Naive thymus-derived CD8-positive, alpha-beta T cell (primary cell): ENCODE data around the gene ZNF223. TPM values are rescaled to one million over a fixed set of nuclear protein-coding genes. Genes with fewer than 3 reads are reported as not detected.

ENCODE experiments used
- ATAC-seq, 2 donors: fragments of 150-1000 bp; cut with Tn5 transposase in 1 of 2; sonication (Bioruptor Pico), chemical (Tn5 transposase) in 1 of 2; 1 replicate in 1 of 2; 2 replicates in 1 of 2; pipeline ENCODE4 v1.10.0; 2021; ENCODE audit warnings: mild to moderate bottlenecking in 2 of 2, moderate library complexity in 2 of 2
- POLR2A ChIA-PET: fragments of 350-600 bp; sonication (Branson Sonifier 250); formaldehyde crosslinking; loops from one replicate; lab custom pipeline; 2021; ENCODE audit warnings: antibody characterized with exemption; lab: Charles Lee
- DNase-seq, 10 donors: peaks; one replicate each; pipeline versions ENCODE4 v3.0.0 to v3.0.0-alpha.2; 2020 to 2022
- H3K27ac Mint-ChIP-seq, 10 donors: one replicate each; pipeline ENCODE4 v1.8.0; 2020 to 2022; ENCODE audit warnings: mild to moderate bottlenecking in 10 of 10, mixed read lengths in 10 of 10, moderate library complexity in 4 of 10, inconsistent platforms in 1 of 10
- H3K27me3 Mint-ChIP-seq, 5 donors: one replicate each; pipeline ENCODE4 v1.8.0; 2021 to 2022; ENCODE audit warnings: mixed read lengths in 5 of 5
- H3K36me3 Mint-ChIP-seq, 3 donors: one replicate each; pipeline ENCODE4 v1.8.0; 2020 to 2022; ENCODE audit warnings: mixed read lengths in 3 of 3, mild to moderate bottlenecking in 2 of 3, inconsistent platforms in 1 of 3
- H3K4me1 Mint-ChIP-seq, 4 donors: one replicate each; pipeline ENCODE4 v1.8.0; 2021 to 2022; ENCODE audit warnings: mixed read lengths in 4 of 4
- H3K4me3 Mint-ChIP-seq, 10 donors: one replicate each; pipeline ENCODE4 v1.8.0; 2020 to 2022; ENCODE audit warnings: mild to moderate bottlenecking in 10 of 10, mixed read lengths in 10 of 10, moderate library complexity in 6 of 10, inconsistent platforms in 1 of 10
- H3K9me3 Mint-ChIP-seq, 9 donors: one replicate each; pipeline ENCODE4 v1.8.0; 2020 to 2022; ENCODE audit warnings: mixed read lengths in 9 of 9, mild to moderate bottlenecking in 3 of 9, inconsistent platforms in 1 of 9, moderate library complexity in 1 of 9
- polyA plus RNA-seq, 3 donors: library from polyadenylated mRNA; unstranded; fragments of 300-500 nt; fragmentation: Illumina TruSeq; gene quantifications; one replicate each; pipeline ENCODE4 v1.2.3, GENCODE V29; 2021
- total RNA-seq, 8 experiments: library from RNA in 2 of 8; stranded (reverse) in 2 of 8; gene quantifications; one replicate each; pipeline ENCODE4 v1.2.3 and lab custom pipeline; 2021 to 2026

ZNF223 gene
- 1 to 10 TPM; 7.6 to 9.7 TPM for total RNA-seq
- 1 to 10 TPM; 3.2 to 4.0 (median 3.5) TPM for polyA plus RNA-seq
- 0.25 to 2.0 (median 0.96) reads per million in 6 experiments for total RNA-seq (lab: John Stamatoyannopoulos, UW)

DNA sequence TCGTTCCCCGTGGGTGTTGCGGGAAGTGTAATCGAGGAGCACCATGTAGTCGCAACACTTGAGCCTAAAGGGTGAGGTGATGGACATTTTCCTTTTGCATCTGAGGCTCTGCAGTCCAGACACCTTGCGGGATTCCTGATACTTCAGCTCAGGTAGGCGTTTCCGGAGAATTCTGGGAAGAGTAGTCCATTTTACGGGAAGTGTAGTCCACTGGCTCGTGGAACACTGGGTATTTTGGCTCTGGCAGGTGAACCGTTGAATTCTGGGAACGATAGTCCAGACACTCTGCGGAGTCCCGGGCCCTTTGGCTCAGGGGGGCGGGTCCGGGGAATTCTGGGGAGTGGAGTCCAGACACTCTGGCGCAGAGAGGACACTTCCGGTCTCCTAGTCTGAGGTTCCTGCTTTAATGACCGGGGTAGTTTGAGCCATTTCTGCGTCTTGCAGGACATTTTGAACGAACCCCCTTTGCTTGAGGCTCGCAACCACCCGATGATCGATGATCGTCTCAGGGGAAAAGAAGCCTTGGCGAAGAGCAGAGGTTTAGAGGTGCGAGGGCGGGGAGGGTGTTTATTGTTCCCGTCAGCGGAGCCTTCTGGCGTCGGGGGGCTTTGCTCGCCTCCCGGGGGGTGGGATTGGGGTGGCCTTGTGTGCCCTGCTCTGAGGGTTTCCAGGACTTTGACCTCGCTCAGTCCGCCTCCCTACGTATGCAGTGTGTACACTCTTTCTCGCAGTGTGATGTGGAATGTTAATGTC lies at the start of gene ZNF223:
TSS of gene ZNF223 (plus strand) at position 387 of the 753 bp plus-strand sequence. CDS start 3,141 bp downstream, outside the sequence.
- DNase-seq (peak; percentile 34 to 70 (median 52)), ATAC-seq (peak; percentile 78 to 84)
- peak within 1 kb of the TSS; percentile 91 to 99 (median 96) for H3K4me3 Mint-ChIP-seq
- H3K36me3 Mint-ChIP-seq, result peaks cover 28 to 42% (median 37%) of the 10 kb centered on the region in 3 donors
- peaks cover 13 to 32% (median 22%) of the 10 kb centered on the region in 4 donors for H3K4me1 Mint-ChIP-seq
- H3K27me3 Mint-ChIP-seq, result peaks cover 0 to 12% (median 3%) of the 10 kb centered on the region in 5 donors
- H3K27ac Mint-ChIP-seq, result peak within 1 kb of the TSS; percentile 67 to 94 (median 86)
- POLR2A ChIA-PET, result interaction anchor here (1.1 to 1.5 kb wide), 5 partner anchors 21 to 160 kb away, joined by 3 to 6 read pairs (median 4); partner anchors contain the start of genes ZNF222, ZNF226 and ZNF227
- peaks cover 11 to 43% (median 24%) of the 10 kb centered on the region in 9 donors for H3K9me3 Mint-ChIP-seq

DNA sequence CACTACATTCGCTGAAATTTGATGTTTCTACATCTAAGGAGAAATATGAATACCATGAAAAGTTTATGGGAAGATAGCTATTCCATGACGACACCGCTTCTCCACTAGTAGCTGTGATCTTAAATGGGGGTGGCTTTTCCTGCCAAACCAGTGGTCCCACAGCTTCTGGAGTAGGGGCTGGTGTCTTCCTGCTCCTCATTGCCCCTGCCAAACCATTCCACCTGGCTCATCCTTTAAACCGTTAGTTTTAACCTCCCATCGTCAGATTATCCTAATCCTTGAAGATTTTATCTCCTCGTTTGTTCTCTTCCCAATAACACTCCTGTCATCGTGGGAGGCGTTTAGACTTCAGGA lies 49.6 kb upstream of the ZNF223 start:
- H3K36me3 Mint-ChIP-seq, result peaks cover 26 to 40% (median 36%) of the 10 kb centered on the region in 3 donors
- peaks cover 19 to 58% (median 32%) of the 10 kb centered on the region in 9 donors for H3K9me3 Mint-ChIP-seq

DNA sequence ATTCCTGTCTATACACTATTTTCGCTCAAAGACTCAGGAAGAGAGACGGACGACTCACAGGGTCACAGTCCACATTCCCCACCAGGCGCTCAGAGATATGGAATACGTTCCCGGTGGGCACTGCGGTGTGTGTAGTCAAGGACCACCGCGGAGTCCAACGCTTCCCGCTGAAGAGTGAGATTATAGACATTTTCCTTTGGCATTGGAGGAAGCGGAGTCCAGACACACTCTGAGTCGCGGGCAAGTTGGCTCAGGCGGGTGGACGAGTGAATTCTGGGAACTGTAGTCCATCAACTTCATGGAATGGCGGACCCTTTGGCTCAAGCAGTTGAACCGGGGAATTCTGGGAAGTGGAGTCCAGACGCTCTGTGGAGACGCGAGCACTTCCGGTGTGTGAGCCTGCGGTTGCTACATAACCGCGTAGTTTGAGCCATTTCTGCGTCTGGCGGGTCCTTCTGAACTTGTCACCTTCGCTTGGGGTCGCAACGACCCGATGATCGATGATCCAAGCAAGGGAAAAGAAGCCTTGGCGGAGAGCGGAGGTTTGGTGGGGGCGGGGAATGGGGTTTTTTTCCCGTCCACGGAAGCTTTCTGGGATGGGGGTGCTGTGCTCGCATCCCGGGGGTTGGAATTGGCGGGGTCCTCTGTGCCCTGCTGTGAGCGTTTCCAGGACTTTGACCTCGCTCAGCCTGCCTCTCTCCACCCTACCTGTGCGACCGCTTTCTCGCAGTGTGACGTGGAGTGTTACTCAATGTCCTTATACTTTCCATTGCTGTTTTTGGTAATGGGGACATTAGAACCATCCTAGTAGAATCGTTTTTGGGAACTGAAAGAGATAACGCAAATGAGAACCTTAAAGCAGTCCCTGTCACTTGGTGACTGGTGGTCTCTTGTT lies 49.0 kb upstream of the ZNF223 start, which contains the start of gene ZNF230:
TSS of gene ZNF230 (plus strand) at position 392 of the 895 bp plus-strand sequence. CDS start 4,122 bp downstream, outside the sequence.
- POLR2A ChIA-PET, result interaction anchor here (0.8 to 1.7 kb wide), 3 partner anchors 17 to 498 kb away, joined by 3 to 7 read pairs (median 4); partner anchors contain the start of genes ZNF180 and ZNF224
- H3K4me1 Mint-ChIP-seq, result peaks cover 13 to 33% (median 22%) of the 10 kb centered on the region in 4 donors
- H3K27ac Mint-ChIP-seq, result peak within 1 kb of the TSS; percentile 93 to 98 (median 98)
- H3K27me3 Mint-ChIP-seq, result no peaks in the 10 kb centered on the region
- ATAC-seq (peak; percentile 97 to 98), DNase-seq (peak; percentile 55 to 93 (median 80))
- H3K4me3 Mint-ChIP-seq, result peak within 1 kb of the TSS; percentile 95 to 100 (median 100)
- peaks cover 22 to 58% (median 35%) of the 10 kb centered on the region in 9 donors for H3K9me3 Mint-ChIP-seq
- peaks cover 29 to 40% (median 36%) of the 10 kb centered on the region in 3 donors for H3K36me3 Mint-ChIP-seq

More for the DNA sequence above, 49.6 kb upstream of the ZNF223 start:
- ATAC-seq, result no peak
- no peak for DNase-seq
- POLR2A ChIA-PET, result interaction anchor here (1.2 kb wide), 1 partner anchor 92 kb away, joined by 5 read pairs; the partner anchor contains the start of gene ZNF224
- Mint-ChIP-seq H3K4me1 (peaks cover 13 to 32% (median 22%) of the 10 kb centered on the region in 4 donors), H3K27ac (peak overlapping the region; percentile 93 to 98 (median 98)), H3K4me3 (peak overlapping the region; percentile 95 to 100 (median 100)), H3K27me3 (no peaks in the 10 kb centered on the region)

DNA sequence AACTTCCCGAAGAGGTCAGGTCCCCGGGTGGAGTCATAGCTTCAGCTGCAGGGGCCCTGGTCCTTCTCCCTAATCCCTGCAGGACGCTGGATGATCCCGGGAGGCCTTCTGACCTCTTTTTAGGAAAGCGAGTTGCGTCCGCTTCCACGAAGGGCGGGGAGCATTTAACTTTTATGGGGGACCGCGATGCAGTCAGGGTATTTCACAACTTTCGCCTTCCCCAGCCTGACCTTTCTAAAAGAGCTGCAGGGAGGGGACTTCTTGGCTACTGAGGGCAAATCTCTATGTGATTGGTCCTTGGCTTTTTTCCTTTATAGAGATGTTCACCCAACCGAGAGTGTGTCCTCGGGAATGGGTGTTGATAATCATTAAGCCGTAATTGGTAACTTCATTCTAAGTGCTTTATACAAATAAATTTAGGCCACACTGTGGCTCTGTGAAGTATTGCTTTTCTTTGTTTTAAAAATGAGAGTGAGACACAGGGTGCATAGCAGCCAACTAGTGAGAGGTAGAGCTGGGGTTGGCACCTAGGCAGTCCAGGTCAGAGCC lies 48.3 kb upstream of the ZNF223 start:
- H3K36me3 Mint-ChIP-seq, result peaks cover 32 to 40% (median 38%) of the 10 kb centered on the region in 3 donors
- POLR2A ChIA-PET, result interaction anchor here (0.8 to 1.7 kb wide), 3 partner anchors 16 to 497 kb away, joined by 3 to 7 read pairs (median 3); partner anchors contain the start of genes ZNF180 and ZNF224
- peaks cover 13 to 33% (median 22%) of the 10 kb centered on the region in 4 donors for H3K4me1 Mint-ChIP-seq
- ATAC-seq (peak; percentile 19 to 51), DNase-seq (peak in 2 of 10 donors; percentile 8 to 15)
- peak overlapping the region; percentile 93 to 98 (median 98) for H3K27ac Mint-ChIP-seq
- no peaks in the 10 kb centered on the region for H3K27me3 Mint-ChIP-seq
- peak overlapping the region; percentile 95 to 100 (median 100) for H3K4me3 Mint-ChIP-seq
- H3K9me3 Mint-ChIP-seq, result peaks cover 22 to 58% (median 37%) of the 10 kb centered on the region in 9 donors

DNA sequence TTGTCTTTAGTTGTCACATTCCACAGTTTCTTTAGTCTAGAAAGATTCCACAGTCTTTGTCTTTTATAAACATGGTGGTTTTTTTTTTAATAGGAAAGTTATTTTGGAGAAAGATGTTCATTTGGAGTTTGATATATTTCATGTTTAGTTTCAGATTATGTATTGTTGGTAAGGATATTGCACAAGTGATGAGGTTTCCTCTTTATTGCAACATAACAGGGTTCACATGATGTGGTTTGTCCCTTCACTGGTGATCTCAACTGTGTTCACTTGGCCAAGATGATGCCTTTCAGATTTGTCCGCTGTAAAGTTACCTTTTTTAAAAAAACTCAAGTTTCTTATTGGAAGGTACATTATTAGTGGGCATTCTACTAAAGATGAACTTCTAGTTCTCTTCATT lies 45.9 kb upstream of the ZNF223 start:
- Mint-ChIP-seq H3K9me3 (peaks cover 24 to 68% (median 50%) of the 10 kb centered on the region in 9 donors), H3K4me3 (no peak overlapping the region), H3K27ac (no peak overlapping the region), H3K4me1 (peaks cover 13 to 33% (median 22%) of the 10 kb centered on the region in 4 donors), H3K36me3 (peaks cover 54 to 59% (median 56%) of the 10 kb centered on the region in 3 donors), H3K27me3 (no peaks in the 10 kb centered on the region)
- POLR2A ChIA-PET, result no interaction called here
- DNase-seq (no peak), ATAC-seq (no peak)

DNA sequence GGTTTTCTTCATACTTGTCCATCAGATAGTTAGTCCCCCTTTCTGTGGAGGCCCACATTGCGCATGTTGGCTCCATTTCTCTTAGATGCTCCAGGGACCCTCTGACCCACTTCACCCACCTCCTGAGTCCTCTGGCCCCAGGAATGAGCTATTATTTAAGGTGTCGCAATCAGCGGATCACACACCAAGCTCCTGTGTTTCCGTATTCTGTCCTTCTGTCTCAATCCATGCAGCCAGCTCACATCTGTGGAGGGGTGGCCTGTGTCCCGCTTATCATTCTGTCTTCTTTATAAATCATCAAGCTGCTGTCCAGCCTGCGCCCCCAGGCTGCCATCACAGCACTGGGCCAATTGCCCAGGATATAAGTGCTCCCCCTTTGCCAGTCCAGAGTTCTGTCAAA lies 44.4 kb upstream of the ZNF223 start:
- DNase-seq (no peak), ATAC-seq (no peak)
- Mint-ChIP-seq H3K4me1 (peaks cover 6 to 26% (median 15%) of the 10 kb centered on the region in 4 donors), H3K27me3 (no peaks in the 10 kb centered on the region), H3K9me3 (peaks cover 26 to 81% (median 59%) of the 10 kb centered on the region in 9 donors), H3K27ac (no peak overlapping the region), H3K36me3 (peaks cover 67 to 71% (median 69%) of the 10 kb centered on the region in 3 donors), H3K4me3 (peak overlapping the region in 1 of 10 donors; percentile 23)
- POLR2A ChIA-PET, result no interaction called here

DNA sequence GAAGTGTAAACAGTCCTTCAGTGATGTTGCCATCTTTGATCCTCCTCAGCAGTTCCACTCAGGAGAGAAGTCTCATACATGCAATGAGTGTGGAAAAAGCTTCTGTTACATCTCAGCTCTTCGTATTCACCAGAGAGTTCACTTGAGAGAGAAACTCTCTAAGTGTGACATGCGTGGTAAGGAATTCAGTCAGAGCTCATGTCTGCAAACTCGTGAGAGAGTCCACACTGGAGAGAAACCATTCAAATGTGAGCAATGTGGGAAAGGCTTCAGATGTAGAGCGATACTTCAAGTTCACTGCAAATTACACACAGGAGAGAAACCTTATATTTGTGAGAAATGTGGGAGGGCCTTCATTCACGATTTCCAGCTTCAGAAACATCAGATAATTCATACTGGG lies 41.4 kb upstream of the ZNF223 start:
- ATAC-seq (no peak), DNase-seq (no peak)
- Mint-ChIP-seq H3K9me3 (peaks cover 29 to 99% (median 84%) of the 10 kb centered on the region in 9 donors), H3K4me1 (peaks cover 0 to 10% (median 0%) of the 10 kb centered on the region in 4 donors), H3K4me3 (no peak overlapping the region), H3K27ac (no peak overlapping the region), H3K27me3 (no peaks in the 10 kb centered on the region), H3K36me3 (peaks cover 65 to 92% (median 87%) of the 10 kb centered on the region in 3 donors)
- POLR2A ChIA-PET, result no interaction called here

DNA sequence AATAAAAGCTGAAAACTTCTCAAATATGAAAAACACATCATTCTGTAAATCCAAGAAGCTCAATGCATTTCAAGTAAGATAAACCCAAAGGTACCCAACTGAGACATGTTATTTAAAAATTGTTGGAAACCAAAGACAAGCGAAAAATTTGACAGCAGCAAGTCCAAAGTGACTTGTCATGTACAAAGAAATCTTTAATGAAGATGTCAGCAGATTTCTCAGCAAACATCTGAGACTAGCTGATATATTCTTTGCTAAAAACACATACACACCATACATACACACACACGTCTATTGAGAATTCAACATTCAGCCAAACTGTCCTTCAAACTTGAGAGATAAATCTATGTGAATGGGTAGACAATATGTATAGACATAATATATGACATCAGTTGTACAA lies 32.3 kb upstream of the ZNF223 start:
- Mint-ChIP-seq H3K4me3 (no peak overlapping the region), H3K9me3 (peaks cover 15 to 77% (median 51%) of the 10 kb centered on the region in 9 donors), H3K27me3 (peaks cover 0 to 27% (median 18%) of the 10 kb centered on the region in 5 donors), H3K27ac (no peak overlapping the region), H3K36me3 (peaks cover 0 to 61% (median 41%) of the 10 kb centered on the region in 3 donors), H3K4me1 (peaks cover 0 to 1% (median under 1%) of the 10 kb centered on the region in 4 donors)
- POLR2A ChIA-PET, result interaction anchor here (0.8 kb wide), 1 partner anchor 16 kb away, joined by 3 read pairs; no protein-coding TSS in a partner anchor
- DNase-seq (no peak), ATAC-seq (no peak)

DNA sequence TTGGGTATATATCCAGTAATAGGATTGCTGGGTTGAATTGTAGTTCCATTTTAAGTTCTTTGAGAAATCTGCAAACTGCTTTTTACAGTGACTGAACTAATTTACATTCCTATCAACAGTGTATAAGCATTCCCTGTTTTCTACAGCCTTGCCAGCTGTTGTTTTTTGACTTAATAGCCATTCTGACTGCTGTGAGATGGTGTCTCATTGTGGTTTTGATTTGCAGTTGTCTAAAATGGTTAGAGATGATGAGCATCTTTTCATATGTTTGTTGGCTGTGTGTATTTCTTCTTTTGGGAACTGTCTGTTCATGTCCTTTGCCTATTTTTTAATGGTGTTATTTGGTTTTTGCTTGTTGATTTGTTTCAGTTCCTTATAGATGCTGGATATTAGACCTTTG lies 30.6 kb upstream of the ZNF223 start:
- peaks cover 4 to 53% (median 41%) of the 10 kb centered on the region in 3 donors for H3K36me3 Mint-ChIP-seq

DNA sequence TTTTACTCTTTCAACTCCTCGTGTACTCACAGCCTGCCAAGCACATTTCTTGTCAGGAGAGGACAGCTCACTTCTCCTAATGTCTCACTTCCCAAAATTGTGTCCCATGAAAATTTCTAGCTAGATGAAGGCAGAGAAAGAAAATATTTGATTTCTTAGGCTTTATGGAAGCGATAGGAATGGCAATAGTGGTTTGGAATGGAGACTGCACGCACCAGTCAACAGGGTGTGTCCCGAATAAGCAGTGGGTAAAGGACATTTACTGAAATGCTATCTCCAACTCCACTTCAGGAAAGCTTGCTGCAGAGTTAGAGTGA lies 27.0 kb upstream of the ZNF223 start:
- peaks cover 0 to 64% (median 41%) of the 10 kb centered on the region in 9 donors for H3K9me3 Mint-ChIP-seq
- peaks cover 0 to 12% (median 6%) of the 10 kb centered on the region in 5 donors for H3K27me3 Mint-ChIP-seq
- H3K4me1 Mint-ChIP-seq, result peaks cover 16 to 35% (median 25%) of the 10 kb centered on the region in 4 donors
- ATAC-seq (no peak), DNase-seq (no peak)
- POLR2A ChIA-PET, result interaction anchor here (1.5 kb wide), 1 partner anchor 26 kb away, joined by 6 read pairs; the partner anchor contains the start of gene ZNF223
- peak overlapping the region; percentile 96 to 100 (median 99) for H3K4me3 Mint-ChIP-seq
- peaks cover 37 to 52% (median 51%) of the 10 kb centered on the region in 3 donors for H3K36me3 Mint-ChIP-seq
- H3K27ac Mint-ChIP-seq, result peak overlapping the region; percentile 82 to 98 (median 94)

More for the DNA sequence above, 30.6 kb upstream of the ZNF223 start:
- ATAC-seq (no peak), DNase-seq (no peak)
- Mint-ChIP-seq H3K4me3 (no peak overlapping the region), H3K27ac (no peak overlapping the region), H3K27me3 (peaks cover 0 to 27% (median 18%) of the 10 kb centered on the region in 5 donors), H3K4me1 (peaks cover 14 to 18% (median 16%) of the 10 kb centered on the region in 4 donors), H3K9me3 (peaks cover 5 to 72% (median 45%) of the 10 kb centered on the region in 9 donors)
- POLR2A ChIA-PET, result no interaction called here
